Measurements from ENCODE around the gene RCL1.

DNA sequence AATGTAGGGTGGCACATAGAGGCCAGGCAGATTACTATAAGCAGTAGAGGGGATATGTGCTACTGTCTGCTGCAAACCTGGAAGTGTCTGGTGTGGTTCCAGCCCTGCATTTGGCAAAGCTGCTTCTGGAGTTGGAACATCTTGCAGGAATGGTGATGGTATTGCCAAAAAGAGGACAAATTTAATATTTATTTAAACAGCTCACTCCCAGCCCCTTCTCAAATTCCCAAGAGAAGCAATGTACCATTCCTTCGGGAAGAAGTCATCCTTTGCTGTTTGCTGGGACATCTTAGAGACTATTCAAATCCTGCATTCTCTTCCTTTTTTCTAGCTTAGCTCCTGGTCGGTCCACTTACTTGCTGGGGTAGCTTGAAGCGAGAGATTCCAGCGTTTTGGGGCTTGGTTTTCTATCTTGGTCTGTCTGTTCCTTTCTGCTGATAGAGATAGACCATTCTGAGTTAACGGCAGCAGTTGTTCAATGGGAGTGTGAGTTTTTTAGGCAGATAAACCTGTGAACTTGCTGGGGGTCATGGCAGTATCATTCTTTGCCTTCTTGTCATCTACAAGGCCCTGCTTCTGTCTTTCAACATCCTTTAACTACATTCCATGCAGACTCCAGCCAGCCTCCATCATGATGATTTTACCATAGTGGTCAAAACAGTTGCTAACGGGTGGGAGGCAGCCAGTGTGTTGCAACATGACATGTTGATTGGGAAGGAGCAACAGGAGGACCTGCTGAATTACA lies 69.9 kb downstream of the RCL1 start:
- TF ChIP-seq POLR2AphosphoS5 (IDR thresholded peaks at IDR 0.05; ENCODE audit: insufficient read depth, low read depth, low read length): no peak
- TF ChIP-seq CTCF (IDR thresholded peaks at IDR 0.05; ENCODE audit: extremely low read depth in 1 of 2, insufficient read depth in 1 of 2, low read depth in 1 of 2, low read length in 2 of 2): no peak
- no peak for TF ChIP-seq MYC (IDR thresholded peaks at IDR 0.05; ENCODE audit: low read depth, low read length)
- no peak for TF ChIP-seq EZH2 (IDR thresholded peaks at IDR 0.05; ENCODE audit: borderline replicate concordance, low read depth, low read length, severe bottlenecking)
- no peak for TF ChIP-seq JUN (IDR thresholded peaks at IDR 0.05; ENCODE audit: borderline replicate concordance, insufficient read depth, insufficient read length, low read depth)

Measured in endothelial cell of umbilical vein (primary cell).